ENCODE data around the gene CAPN3. TPM values are rescaled to one million over a fixed set of nuclear protein-coding genes. Genes with fewer than 3 reads are reported as not detected.

CAPN3 gene
- total RNA-seq, 1 donor from 2014 or later = not detected

DNA sequence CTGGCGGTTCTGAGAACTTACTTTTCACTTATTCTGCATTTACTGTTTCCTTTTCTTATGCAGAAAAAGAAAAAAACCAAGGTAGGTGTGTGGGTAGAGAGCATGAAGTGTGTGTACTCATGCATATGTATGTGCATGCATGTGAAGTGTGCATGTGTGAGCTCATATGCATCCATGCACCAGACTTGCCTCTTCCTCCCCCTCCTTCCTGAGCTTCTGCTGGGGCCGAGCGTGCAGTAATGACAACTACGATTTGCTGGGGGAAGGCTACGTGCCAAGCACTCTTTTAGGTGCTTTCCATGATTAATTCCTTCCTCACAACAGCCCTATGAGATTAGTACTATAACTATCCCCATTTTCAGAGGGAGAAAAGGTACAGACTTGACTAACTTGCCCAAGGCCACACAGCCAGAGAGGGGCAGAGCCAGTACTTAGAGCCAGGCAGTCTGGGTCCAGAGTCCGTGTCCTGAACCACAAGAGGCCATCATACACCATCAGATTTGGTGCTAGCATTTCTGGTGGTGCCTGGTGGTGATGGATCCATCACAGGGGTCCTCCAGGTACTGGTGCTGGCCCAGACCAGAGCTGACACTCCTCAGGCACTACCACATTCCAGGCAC is 46.7 kb downstream of the CAPN3 start:
- no peaks in the 10 kb centered on the region for H3K27me3 ChIP-seq
- H4K20me1 ChIP-seq (ENCODE audit: low read depth) = no peaks in the 10 kb centered on the region
- H3K9me3 ChIP-seq (ENCODE audit: low read depth) = no peaks in the 10 kb centered on the region
- Mint-ChIP-seq H3K9me3 (no peaks in the 10 kb centered on the region), H3K27me3 (ENCODE audit: insufficient read depth, low read depth) (peaks cover 3% of the 10 kb centered on the region), H3K4me1 (no peaks in the 10 kb centered on the region), H3K36me3 (peaks cover 2% of the 10 kb centered on the region), H3K4me3 (no peak overlapping the region), H3K27ac (no peak overlapping the region)
- no peaks in the 10 kb centered on the region for H3K36me3 ChIP-seq
- H3F3A ChIP-seq (ENCODE audit: low read depth) = no peaks in the 10 kb centered on the region
- no peak overlapping the region for H3K9ac ChIP-seq
- H2AFZ ChIP-seq (replicated peaks) = no peak overlapping the region
- no peak for DNase-seq (ENCODE audit: low spot score)
- no peak overlapping the region for H3K4me3 ChIP-seq
- TF ChIP-seq, protein P1, sequence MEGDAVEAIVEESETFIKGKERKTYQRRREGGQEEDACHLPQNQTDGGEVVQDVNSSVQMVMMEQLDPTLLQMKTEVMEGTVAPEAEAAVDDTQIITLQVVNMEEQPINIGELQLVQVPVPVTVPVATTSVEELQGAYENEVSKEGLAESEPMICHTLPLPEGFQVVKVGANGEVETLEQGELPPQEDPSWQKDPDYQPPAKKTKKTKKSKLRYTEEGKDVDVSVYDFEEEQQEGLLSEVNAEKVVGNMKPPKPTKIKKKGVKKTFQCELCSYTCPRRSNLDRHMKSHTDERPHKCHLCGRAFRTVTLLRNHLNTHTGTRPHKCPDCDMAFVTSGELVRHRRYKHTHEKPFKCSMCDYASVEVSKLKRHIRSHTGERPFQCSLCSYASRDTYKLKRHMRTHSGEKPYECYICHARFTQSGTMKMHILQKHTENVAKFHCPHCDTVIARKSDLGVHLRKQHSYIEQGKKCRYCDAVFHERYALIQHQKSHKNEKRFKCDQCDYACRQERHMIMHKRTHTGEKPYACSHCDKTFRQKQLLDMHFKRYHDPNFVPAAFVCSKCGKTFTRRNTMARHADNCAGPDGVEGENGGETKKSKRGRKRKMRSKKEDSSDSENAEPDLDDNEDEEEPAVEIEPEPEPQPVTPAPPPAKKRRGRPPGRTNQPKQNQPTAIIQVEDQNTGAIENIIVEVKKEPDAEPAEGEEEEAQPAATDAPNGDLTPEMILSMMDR (IDR thresholded peaks at IDR 0.05) = no peak
- TF ChIP-seq EZH2 (IDR thresholded peaks at IDR 0.05) = no peak
- no peak for TF ChIP-seq EZH2phosphoT487 (IDR thresholded peaks at IDR 0.05)
- no peaks in the 10 kb centered on the region for H3K79me2 ChIP-seq (ENCODE audit: low read depth)
- H3K4me1 ChIP-seq = no peaks in the 10 kb centered on the region
- H3K4me2 ChIP-seq = no peak overlapping the region
- no peak overlapping the region for H3K27ac ChIP-seq

- DNase-seq (ENCODE audit: low spot score) = no peak
- Histone ChIP-seq H3K36me3 (no peaks in the 10 kb centered on the region), H3K9me3 (ENCODE audit: low read depth) (no peaks in the 10 kb centered on the region), H3K79me2 (ENCODE audit: low read depth) (no peaks in the 10 kb centered on the region), H3K4me2 (no peak overlapping the region), H2AFZ (replicated peaks) (no peak overlapping the region), H3K4me3 (no peak overlapping the region), H3F3A (ENCODE audit: low read depth) (no peaks in the 10 kb centered on the region), H4K20me1 (ENCODE audit: low read depth) (no peaks in the 10 kb centered on the region), H3K9ac (no peak overlapping the region), H3K4me1 (no peaks in the 10 kb centered on the region), H3K27ac (no peak overlapping the region), H3K27me3 (no peaks in the 10 kb centered on the region)
- Mint-ChIP-seq H3K4me1 (no peaks in the 10 kb centered on the region), H3K27ac (peak overlapping the region; percentile 65), H3K4me3 (no peak overlapping the region), H3K27me3 (ENCODE audit: insufficient read depth, low read depth) (peaks cover 3% of the 10 kb centered on the region), H3K36me3 (peaks cover 6% of the 10 kb centered on the region), H3K9me3 (no peaks in the 10 kb centered on the region)
- TF ChIP-seq EZH2phosphoT487 (IDR thresholded peaks at IDR 0.05) (no peak), EZH2 (IDR thresholded peaks at IDR 0.05) (no peak)
- TF ChIP-seq, protein P1 (IDR thresholded peaks at IDR 0.05) = no peak
Measured at GRCh38 chr15:42408178-42408577, 48.9 kb downstream of the CAPN3 start.

DNA sequence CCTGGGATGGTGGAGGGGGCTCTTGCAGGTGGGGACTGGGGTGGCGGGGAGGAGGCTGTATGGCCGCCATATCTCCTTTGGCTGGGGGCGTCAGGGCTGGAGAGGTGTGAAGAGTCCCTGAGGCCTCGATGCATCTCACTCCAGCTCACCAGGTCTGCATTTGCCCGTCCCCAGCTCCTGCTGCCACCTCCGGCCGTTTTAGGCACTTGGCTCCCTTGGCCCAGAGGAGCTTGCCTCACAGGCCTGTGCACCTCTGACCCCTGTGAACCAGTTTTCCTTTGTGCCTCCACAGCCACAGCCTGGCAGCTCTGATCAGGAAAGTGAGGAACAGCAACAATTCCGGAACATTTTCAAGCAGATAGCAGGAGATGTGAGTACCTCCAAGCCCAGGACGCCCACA is 49.7 kb downstream of the CAPN3 start:
- TF ChIP-seq EZH2 (IDR thresholded peaks at IDR 0.05) (no peak), EZH2phosphoT487 (IDR thresholded peaks at IDR 0.05) (no peak)
- TF ChIP-seq, protein P1 (IDR thresholded peaks at IDR 0.05) = no peak
- Mint-ChIP-seq H3K4me1 (no peaks in the 10 kb centered on the region), H3K27me3 (ENCODE audit: insufficient read depth, low read depth) (peaks cover 3% of the 10 kb centered on the region), H3K36me3 (peaks cover 6% of the 10 kb centered on the region), H3K9me3 (no peaks in the 10 kb centered on the region), H3K27ac (no peak overlapping the region), H3K4me3 (no peak overlapping the region)
- no peaks in the 10 kb centered on the region for H3K36me3 ChIP-seq
- no peaks in the 10 kb centered on the region for H3F3A ChIP-seq (ENCODE audit: low read depth)
- no peaks in the 10 kb centered on the region for H3K4me1 ChIP-seq
- no peak overlapping the region for H3K4me2 ChIP-seq
- H3K9me3 ChIP-seq (ENCODE audit: low read depth) = no peaks in the 10 kb centered on the region
- no peak overlapping the region for H3K9ac ChIP-seq
- no peak overlapping the region for H2AFZ ChIP-seq (replicated peaks)
- no peak overlapping the region for H3K4me3 ChIP-seq
- H3K79me2 ChIP-seq (ENCODE audit: low read depth) = no peaks in the 10 kb centered on the region
- no peaks in the 10 kb centered on the region for H4K20me1 ChIP-seq (ENCODE audit: low read depth)
- no peak for DNase-seq (ENCODE audit: low spot score)
- no peak overlapping the region for H3K27ac ChIP-seq
- H3K27me3 ChIP-seq = no peaks in the 10 kb centered on the region
